H7 (cell line): ENCODE results near the gene WNT11. TPM values are rescaled to one million over a fixed set of nuclear protein-coding genes. Genes with fewer than 3 reads are reported as not detected.
A peak's percentile ranks its signal among the peaks of the same experiment; 100 is the strongest.
"Not testable (repeated sequence)": the region's sequence is repeated elsewhere in the genome, so short reads cannot be mapped to it uniquely, and the experiment has no call there.

Experiments used
- DNase-seq: peaks from one replicate; pipeline ENCODE4 v3.0.0; 2012
- H3K27me3 ChIP-seq: 2 replicates; pipeline ENCODE4 v1.6.0; 2011; ENCODE audit warnings: mild to moderate bottlenecking, low read length; ENCODE audit not compliant: control insufficient read depth, insufficient read depth
- H3K36me3 ChIP-seq: replicated peaks from 2 replicates; pipeline ENCODE4 v1.5.1; 2011; ENCODE audit warnings: low read length; ENCODE audit not compliant: control insufficient read depth, insufficient read depth
- H3K4me3 ChIP-seq: 2 replicates; pipeline ENCODE4 v1.5.1; 2011; ENCODE audit warnings: low read depth, mild to moderate bottlenecking, control low read depth, low read length, moderate library complexity; ENCODE audit not compliant: insufficient read depth
- total RNA-seq: library from RNA; depleted of rRNA; stranded (reverse); fragments of >200 nt; shearing (Covaris generic); gene quantifications from 2 replicates; pipeline ENCODE4 v1.2.3, GENCODE V29; 2014

WNT11 gene
- total RNA-seq, 1 experiment from 2014 or later, result 1.0 TPM

DNA sequence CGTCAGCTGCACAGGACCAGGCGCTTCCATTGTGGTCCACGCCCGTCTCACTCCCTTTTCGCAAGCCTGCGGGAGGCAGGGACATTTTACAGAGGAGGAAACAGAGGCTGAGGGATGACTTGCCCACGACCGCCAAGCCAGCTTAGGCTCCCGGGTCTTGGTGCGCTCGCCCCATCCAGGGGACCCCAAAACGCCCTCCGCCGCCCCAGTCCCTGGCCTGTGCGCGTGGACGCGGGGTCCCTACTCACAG is 300 bp downstream of the WNT11 start:
- Histone ChIP-seq H3K4me3 (peak overlapping the region; percentile 48), H3K36me3 (no peaks in the 10 kb centered on the region), H3K27me3 (peaks cover 73% of the 10 kb centered on the region)
- DNase-seq, result no peak

GRCh38 chr11:76205252-76206076 is 838 bp downstream of the WNT11 start:
- Histone ChIP-seq H3K4me3 (peak overlapping the region; percentile 48), H3K36me3 (no peaks in the 10 kb centered on the region), H3K27me3 (peaks cover 67% of the 10 kb centered on the region)
- peak; percentile 67 for DNase-seq

GRCh38 chr11:76203937-76204336 is 2.4 kb downstream of the WNT11 start:
- Histone ChIP-seq H3K27me3 (peaks cover 52% of the 10 kb centered on the region), H3K4me3 (no peak overlapping the region), H3K36me3 (no peaks in the 10 kb centered on the region)
- DNase-seq, result no peak

- Histone ChIP-seq H3K36me3 (no peaks in the 10 kb centered on the region), H3K27me3 (peaks cover 46% of the 10 kb centered on the region), H3K4me3 (no peak overlapping the region)
- no peak for DNase-seq
Observed at GRCh38 chr11:76203131-76203925, 3.0 kb downstream of the WNT11 start.

- Histone ChIP-seq H3K4me3 (no peak overlapping the region), H3K36me3 (no peaks in the 10 kb centered on the region), H3K27me3 (peaks cover 32% of the 10 kb centered on the region)
- no peak for DNase-seq
Observed at GRCh38 chr11:76201672-76202412, 4.5 kb downstream of the WNT11 start.

GRCh38 chr11:76201056-76201455 is 5.2 kb downstream of the WNT11 start:
- Histone ChIP-seq H3K4me3 (no peak overlapping the region), H3K36me3 (no peaks in the 10 kb centered on the region), H3K27me3 (peaks cover 24% of the 10 kb centered on the region)
- no peak for DNase-seq

GRCh38 chr11:76200006-76200940 is 6.0 kb downstream of the WNT11 start:
- Histone ChIP-seq H3K36me3 (no peaks in the 10 kb centered on the region), H3K4me3 (no peak overlapping the region), H3K27me3 (peaks cover 16% of the 10 kb centered on the region)
- no peak for DNase-seq

DNA sequence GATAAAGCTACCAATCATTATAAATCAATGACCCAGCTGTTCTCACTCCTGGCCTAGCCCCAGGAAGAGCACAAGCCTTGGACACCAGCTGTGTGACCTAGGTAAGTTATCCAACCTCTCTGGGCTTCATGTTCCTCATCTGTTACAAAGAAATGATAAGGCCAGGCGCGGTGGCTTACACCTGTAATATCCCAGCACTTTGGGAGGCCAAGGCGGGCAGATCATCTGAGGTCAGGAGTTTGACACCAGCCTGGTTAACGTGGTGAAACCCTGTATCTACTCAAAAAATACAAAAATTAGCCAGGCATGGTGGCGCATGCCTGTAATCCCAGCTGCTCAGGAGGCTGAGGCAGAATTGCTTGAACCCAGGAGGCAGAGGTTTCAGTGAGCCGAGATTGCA is 7.6 kb downstream of the WNT11 start:
- not testable (repeated sequence) for DNase-seq

DNA sequence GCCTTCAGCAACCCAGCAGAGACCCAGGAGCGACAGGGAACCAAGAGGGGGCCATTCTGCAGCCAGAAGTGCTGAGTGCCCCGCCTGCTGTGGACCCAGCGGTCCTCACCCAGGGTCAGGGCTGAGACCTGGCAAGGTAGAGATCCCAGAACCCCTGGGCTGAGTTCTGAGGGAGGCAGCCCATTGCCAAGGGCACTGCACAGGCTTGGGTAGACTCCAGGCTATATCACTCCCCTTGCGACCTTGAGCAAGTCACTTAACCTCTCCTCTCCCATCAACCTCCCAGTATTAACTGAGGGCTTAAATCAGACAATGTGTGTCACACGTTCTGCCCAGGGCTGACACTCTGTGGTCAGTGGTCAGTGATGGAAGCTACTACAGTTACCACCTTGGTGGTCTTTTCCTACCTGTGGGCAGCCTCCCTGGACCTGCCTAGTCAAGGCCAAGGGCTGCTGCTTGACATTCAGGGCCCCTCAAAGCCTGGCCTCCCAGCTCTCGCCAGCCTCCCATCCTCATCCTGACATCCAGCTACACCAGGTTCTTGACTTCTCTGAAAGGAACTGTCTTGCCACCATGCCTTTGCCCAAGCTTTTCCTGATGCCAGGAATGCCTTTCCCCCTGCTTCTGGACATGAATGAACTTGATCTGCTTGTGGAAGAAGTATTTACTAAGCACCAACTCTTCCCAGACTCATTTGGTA is 8.2 kb downstream of the WNT11 start:
- Histone ChIP-seq H3K36me3 (no peaks in the 10 kb centered on the region), H3K27me3 (peaks cover 2% of the 10 kb centered on the region; the same call in 1 of the 2 replicates), H3K4me3 (no peak overlapping the region)
- DNase-seq, result no peak

More for the DNA sequence above, 7.6 kb downstream of the WNT11 start:
- H3K27me3 ChIP-seq, H3K36me3 ChIP-seq, H3K4me3 ChIP-seq: not testable (repeated sequence)

DNA sequence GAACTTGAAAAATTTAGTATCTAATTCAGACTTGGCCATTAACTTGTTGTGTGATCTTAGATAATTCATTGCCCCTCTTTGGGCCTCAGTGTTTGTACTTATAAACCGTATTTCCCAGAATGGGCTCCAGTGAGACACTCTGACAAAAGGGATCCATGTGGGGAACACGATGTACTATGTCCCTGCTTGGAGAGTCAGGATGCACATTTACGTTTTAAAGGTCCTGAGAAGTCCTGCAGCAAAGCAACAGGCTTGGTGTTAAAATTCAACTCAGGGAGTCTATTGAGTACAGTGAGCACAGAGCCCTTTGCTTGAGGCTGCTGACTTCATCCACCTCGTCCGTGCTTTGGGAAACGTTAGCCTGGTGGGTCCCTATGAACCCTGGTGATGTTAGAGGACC is 9.0 kb downstream of the WNT11 start:
- no peak for DNase-seq
- H3K36me3 ChIP-seq, result no peaks in the 10 kb centered on the region
- H3K4me3 ChIP-seq, result no peak overlapping the region
- no peaks in the 10 kb centered on the region; the same call in 1 of the 2 replicates for H3K27me3 ChIP-seq

DNA sequence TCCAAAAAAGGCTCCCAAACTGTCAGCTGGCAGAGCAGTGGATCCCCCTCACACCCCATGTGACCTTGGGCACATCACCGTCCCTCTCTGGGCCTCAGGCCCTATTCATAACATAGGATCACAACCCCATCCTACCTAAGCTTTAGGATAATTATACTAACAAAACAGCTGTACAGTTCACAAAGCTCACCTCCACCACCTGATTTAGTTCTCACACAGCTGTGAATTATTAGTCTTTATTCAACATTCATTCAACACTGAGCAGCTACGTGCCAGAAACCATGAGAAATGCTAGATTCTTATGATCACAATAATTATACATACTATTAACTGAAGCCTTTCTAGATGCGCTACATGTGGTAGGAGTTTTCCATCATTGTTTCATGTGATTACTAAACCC is 9.5 kb downstream of the WNT11 start:
- Histone ChIP-seq H3K4me3 (no peak overlapping the region), H3K36me3 (no peaks in the 10 kb centered on the region), H3K27me3 (no peaks in the 10 kb centered on the region)
- DNase-seq, result no peak

DNA sequence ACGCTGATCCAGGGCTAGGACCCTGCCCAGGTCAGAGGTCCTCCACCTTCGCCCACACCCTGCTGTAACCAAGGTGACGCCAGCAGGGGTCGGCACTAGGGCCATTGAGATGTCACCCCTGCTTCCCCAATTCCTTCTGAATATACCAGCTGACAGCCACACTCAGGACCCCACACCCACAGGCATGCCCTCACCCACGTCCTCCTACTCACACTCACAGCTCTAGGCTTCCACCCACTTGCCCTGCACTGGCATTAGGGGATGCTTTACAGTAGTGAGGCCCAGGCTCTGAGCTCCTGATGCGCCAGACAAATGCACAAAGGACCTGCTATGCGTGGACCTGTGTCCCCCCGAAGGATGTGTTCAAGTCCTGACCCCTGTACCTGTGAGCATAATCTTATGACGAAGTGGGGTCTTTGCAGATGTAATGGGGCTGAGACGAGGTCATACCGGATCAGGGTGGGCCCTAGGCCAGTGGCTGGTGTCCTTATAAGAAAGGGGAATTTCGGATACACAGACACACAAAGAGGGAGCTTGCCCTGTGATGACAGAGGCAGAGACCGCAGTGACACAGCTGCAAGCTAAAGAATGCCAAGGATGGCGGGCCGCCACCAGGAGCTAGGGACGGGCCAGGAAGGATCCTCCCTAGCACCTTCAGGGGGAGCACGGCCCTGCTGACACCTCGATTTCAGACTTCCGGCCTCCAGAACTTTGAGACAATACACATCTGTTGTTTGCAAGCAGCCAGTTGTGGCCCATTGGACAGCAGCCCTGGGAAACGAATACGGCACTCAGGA is 11.2 kb downstream of the WNT11 start:
- H3K27me3 ChIP-seq, result no peaks in the 10 kb centered on the region
- DNase-seq, result no peak
- H3K36me3 ChIP-seq, result no peaks in the 10 kb centered on the region

GRCh38 chr11:76193219-76193618 is 13.1 kb downstream of the WNT11 start:
- Histone ChIP-seq H3K36me3 (no peaks in the 10 kb centered on the region), H3K27me3 (no peaks in the 10 kb centered on the region)
- DNase-seq, result peak; percentile 91

More for the DNA sequence above, 11.2 kb downstream of the WNT11 start:
- H3K4me3 ChIP-seq, result no peak overlapping the region

More at GRCh38 chr11:76193219-76193618, 13.1 kb downstream of the WNT11 start:
- no peak overlapping the region for H3K4me3 ChIP-seq
